BLaER1 (cell line): ENCODE data around the gene DYNC2I2.

ENCODE experiments used
- H3K27ac ChIP-seq: shearing (Covaris generic); formaldehyde crosslinking; 2 replicates; pipeline ENCODE4 v1.8.1; 2022
- H3K27me3 ChIP-seq: shearing (Covaris generic); formaldehyde crosslinking; 2 replicates; pipeline ENCODE4 v1.8.1; 2022
- H3K36me3 ChIP-seq: shearing (Covaris generic); formaldehyde crosslinking; 2 replicates; pipeline ENCODE4 v1.8.1; 2022
- H3K4me1 ChIP-seq: shearing (Covaris generic); formaldehyde crosslinking; 2 replicates; pipeline ENCODE4 v1.8.1; 2022
- H3K4me2 ChIP-seq: shearing (Covaris generic); formaldehyde crosslinking; 2 replicates; pipeline ENCODE4 v1.8.1; 2022
- H3K4me3 ChIP-seq: shearing (Covaris generic); formaldehyde crosslinking; 2 replicates; pipeline ENCODE4 v1.8.1; 2022
- H3K9ac ChIP-seq: shearing (Covaris generic); formaldehyde crosslinking; 2 replicates; pipeline ENCODE4 v1.8.1; 2022
- H3K9me3 ChIP-seq: shearing (Covaris generic); formaldehyde crosslinking; 2 replicates; pipeline ENCODE4 v1.8.1; 2022
- H4K20me1 ChIP-seq: shearing (Covaris generic); formaldehyde crosslinking; 2 replicates; pipeline ENCODE4 v1.8.1; 2022
- Cebpa-rat ChIP-seq: shearing (Covaris generic); IDR thresholded peaks from 2 replicates; pipeline ENCODE4 v1.8.1; 2022

DYNC2I2 gene

DNA sequence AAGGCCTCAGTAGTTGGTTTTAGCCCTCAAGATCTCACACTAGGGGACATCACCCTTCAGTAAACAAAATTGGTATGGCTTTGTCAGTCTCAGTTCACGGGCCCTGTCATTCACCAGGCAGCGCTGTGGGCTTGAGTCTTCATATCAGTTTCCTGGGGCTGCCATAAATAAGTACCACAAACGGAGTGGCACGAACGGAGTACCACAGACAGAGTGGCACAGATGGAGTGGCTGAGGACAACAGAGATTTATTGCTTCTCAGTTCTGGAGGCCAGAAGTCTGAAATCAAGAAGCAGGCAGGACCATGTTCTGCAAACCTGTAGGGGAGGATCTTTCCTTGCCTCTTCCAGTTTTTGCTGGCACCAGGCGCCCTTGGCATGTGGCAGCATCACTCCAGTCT lies 37.5 kb downstream of the DYNC2I2 start:
- H3K36me3 ChIP-seq, result peaks cover 100% of the 10 kb centered on the region
- no peak overlapping the region for H3K9ac ChIP-seq
- no peak for TF ChIP-seq Cebpa-rat

DNA sequence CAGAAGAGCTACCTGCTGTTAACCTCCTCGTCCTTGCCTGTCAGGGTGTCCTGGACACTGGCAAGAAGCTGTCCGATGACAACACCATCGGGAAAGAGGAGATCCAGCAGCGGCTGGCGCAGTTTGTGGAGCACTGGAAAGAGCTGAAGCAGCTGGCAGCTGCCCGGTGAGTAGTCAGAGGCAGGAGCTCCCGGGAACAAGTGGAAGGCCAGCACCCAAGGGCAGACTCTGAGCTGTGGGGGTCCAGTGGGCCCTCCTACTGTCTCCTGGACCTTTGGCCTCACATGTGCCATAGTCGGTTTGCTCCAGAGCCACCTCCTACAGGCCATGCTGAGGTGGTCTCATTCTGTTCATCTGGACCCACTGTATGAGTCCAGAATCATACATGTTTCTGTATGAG lies 38.7 kb downstream of the DYNC2I2 start:
- Histone ChIP-seq H3K4me3 (no peak overlapping the region), H3K4me2 (no peak overlapping the region), H3K9me3 (no peaks in the 10 kb centered on the region), H3K36me3 (peaks cover 100% of the 10 kb centered on the region), H3K27ac (no peak overlapping the region), H3K4me1 (no peaks in the 10 kb centered on the region), H3K9ac (no peak overlapping the region), H4K20me1 (0 out of 2 replicates have a peak, but pooled peaks cover 5% of the 10 kb centered on the region), H3K27me3 (no peaks in the 10 kb centered on the region)
- TF ChIP-seq Cebpa-rat, result no peak

More for the DNA sequence above, 37.5 kb downstream of the DYNC2I2 start:
- Histone ChIP-seq H3K4me1 (no peaks in the 10 kb centered on the region), H3K4me3 (no peak overlapping the region), H3K9me3 (no peaks in the 10 kb centered on the region), H3K4me2 (no peak overlapping the region), H3K27me3 (no peaks in the 10 kb centered on the region), H4K20me1 (0 out of 2 replicates have a peak, but pooled peaks cover 5% of the 10 kb centered on the region), H3K27ac (no peak overlapping the region)

- H3K36me3 ChIP-seq, result peaks cover 100% of the 10 kb centered on the region
- no peak overlapping the region for H3K4me3 ChIP-seq
- no peak overlapping the region for H3K9ac ChIP-seq
- no peaks in the 10 kb centered on the region for H3K27me3 ChIP-seq
- no peak overlapping the region for H3K4me2 ChIP-seq
- H3K27ac ChIP-seq, result no peak overlapping the region
- H3K4me1 ChIP-seq, result no peaks in the 10 kb centered on the region
- H3K9me3 ChIP-seq, result no peaks in the 10 kb centered on the region
- 0 out of 2 replicates have a peak, but pooled peaks cover 5% of the 10 kb centered on the region for H4K20me1 ChIP-seq
- TF ChIP-seq Cebpa-rat, result no peak
Measured at GRCh38 chr9:128615571-128615970, 41.1 kb downstream of the DYNC2I2 start.

- no peak for TF ChIP-seq Cebpa-rat
- Histone ChIP-seq H3K4me3 (no peak overlapping the region), H4K20me1 (0 out of 2 replicates have a peak, but pooled peaks cover 5% of the 10 kb centered on the region), H3K9me3 (no peaks in the 10 kb centered on the region), H3K27ac (no peak overlapping the region), H3K4me1 (no peaks in the 10 kb centered on the region), H3K9ac (no peak overlapping the region), H3K36me3 (peaks cover 100% of the 10 kb centered on the region), H3K4me2 (no peak overlapping the region), H3K27me3 (no peaks in the 10 kb centered on the region)
Measured at GRCh38 chr9:128614728-128615127, 41.9 kb downstream of the DYNC2I2 start.

DNA sequence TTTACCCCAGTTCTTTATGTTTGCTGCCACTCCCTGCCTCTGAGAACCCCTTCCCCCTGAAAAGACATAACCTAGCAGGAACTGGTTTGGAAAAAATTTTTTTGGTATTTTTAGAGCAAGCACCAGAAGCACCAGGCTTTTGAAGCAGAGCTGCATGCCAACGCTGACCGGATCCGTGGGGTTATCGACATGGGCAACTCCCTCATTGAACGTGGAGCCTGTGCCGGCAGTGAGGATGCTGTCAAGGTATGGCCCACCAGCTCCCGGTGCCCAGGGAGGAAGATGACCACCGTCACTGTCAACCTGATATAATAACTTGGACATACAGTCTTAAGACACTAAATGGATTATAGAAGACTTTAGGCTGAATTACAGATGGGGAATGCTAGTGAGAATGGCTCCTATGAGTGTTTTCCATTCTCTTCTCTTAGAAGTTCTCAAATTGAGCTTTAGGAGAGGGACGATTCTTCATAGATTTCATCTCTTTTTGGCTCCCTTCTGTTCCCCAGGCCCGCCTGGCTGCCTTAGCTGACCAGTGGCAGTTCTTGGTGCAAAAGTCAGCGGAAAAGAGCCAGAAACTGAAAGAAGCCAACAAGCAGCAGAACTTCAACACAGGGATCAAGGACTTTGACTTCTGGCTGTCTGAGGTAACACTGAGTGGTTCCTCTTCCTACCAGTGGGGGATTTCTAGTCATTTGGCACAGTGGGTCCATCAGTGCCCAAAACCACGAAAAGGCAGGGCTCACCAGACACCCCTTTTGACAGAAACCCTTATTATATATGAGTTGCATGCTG lies 44.9 kb downstream of the DYNC2I2 start:
- Histone ChIP-seq H3K4me3 (no peak overlapping the region), H3K27me3 (no peaks in the 10 kb centered on the region), H3K9ac (no peak overlapping the region), H3K27ac (no peak overlapping the region), H3K9me3 (no peaks in the 10 kb centered on the region), H4K20me1 (no peaks in the 10 kb centered on the region), H3K4me2 (no peak overlapping the region), H3K36me3 (peaks cover 100% of the 10 kb centered on the region), H3K4me1 (no peaks in the 10 kb centered on the region)
- TF ChIP-seq Cebpa-rat, result no peak

DNA sequence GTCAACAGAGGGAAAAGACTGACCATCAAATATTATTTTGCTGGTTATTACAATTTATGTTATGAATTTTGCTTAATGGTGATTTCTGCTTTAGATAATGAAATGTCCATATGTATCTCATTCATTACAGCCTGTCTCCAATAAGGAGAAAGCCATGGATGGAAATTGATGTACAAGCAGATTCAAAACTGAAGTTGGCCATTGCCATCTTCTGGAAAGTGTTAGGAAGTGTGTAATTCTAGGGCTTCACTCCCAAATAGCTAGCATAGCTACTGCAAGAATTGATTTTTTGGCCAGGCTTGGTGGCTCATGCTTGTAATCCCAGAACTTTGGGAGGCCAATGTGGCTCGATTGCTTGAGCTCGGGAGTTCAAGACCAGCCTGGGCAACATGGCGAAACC lies 45.8 kb downstream of the DYNC2I2 start:
- Histone ChIP-seq H3K27me3 (no peaks in the 10 kb centered on the region), H3K4me1 (no peaks in the 10 kb centered on the region), H3K27ac (no peak overlapping the region), H3K4me2 (no peak overlapping the region), H3K9me3 (no peaks in the 10 kb centered on the region), H3K36me3 (peaks cover 100% of the 10 kb centered on the region), H3K9ac (no peak overlapping the region), H3K4me3 (no peak overlapping the region), H4K20me1 (no peaks in the 10 kb centered on the region)
- TF ChIP-seq Cebpa-rat, result no peak

DNA sequence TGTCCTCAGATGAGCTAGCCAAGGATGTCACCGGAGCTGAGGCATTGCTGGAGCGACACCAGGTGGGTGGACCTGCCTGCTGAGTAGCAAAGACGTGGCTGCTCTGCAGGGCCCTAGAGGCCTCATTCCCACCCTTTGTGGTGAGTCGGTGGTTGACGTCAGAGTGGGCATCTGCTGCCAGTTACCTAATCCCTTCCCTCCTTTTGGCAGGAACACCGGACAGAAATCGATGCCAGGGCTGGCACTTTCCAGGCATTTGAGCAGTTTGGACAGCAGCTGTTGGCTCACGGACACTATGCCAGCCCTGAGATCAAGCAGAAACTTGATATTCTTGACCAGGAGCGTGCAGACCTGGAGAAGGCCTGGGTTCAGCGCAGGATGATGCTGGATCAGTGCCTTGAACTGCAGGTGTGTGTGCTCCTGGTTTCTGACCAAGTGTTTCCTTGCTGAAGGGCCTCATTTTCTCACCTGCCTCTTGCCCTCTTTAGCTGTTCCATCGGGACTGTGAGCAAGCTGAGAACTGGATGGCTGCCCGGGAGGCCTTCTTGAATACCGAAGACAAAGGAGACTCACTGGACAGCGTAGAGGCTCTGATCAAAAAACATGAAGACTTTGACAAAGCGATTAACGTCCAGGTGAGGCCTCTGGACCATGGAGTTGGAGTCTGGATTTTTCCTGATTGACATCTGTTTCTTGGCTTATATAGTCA lies 48.9 kb downstream of the DYNC2I2 start:
- Histone ChIP-seq H3K27ac (no peak overlapping the region), H3K36me3 (peaks cover 100% of the 10 kb centered on the region), H3K27me3 (no peaks in the 10 kb centered on the region), H4K20me1 (no peaks in the 10 kb centered on the region), H3K9me3 (no peaks in the 10 kb centered on the region), H3K4me1 (no peaks in the 10 kb centered on the region), H3K9ac (no peak overlapping the region), H3K4me3 (no peak overlapping the region), H3K4me2 (no peak overlapping the region)
- no peak for TF ChIP-seq Cebpa-rat

- TF ChIP-seq Cebpa-rat, result no peak
- Histone ChIP-seq H3K4me1 (no peaks in the 10 kb centered on the region), H4K20me1 (no peaks in the 10 kb centered on the region), H3K27me3 (no peaks in the 10 kb centered on the region), H3K9ac (no peak overlapping the region), H3K27ac (no peak overlapping the region), H3K4me2 (no peak overlapping the region), H3K9me3 (no peaks in the 10 kb centered on the region), H3K4me3 (no peak overlapping the region), H3K36me3 (peaks cover 100% of the 10 kb centered on the region)
Measured at GRCh38 chr9:128603697-128604096, 53.0 kb downstream of the DYNC2I2 start.

- H3K4me3 ChIP-seq, result no peak overlapping the region
- peaks cover 100% of the 10 kb centered on the region for H3K36me3 ChIP-seq
- H3K9me3 ChIP-seq, result no peaks in the 10 kb centered on the region
- H3K4me2 ChIP-seq, result no peak overlapping the region
- no peaks in the 10 kb centered on the region for H3K27me3 ChIP-seq
- no peak for TF ChIP-seq Cebpa-rat
- H3K9ac ChIP-seq, result no peak overlapping the region
- no peaks in the 10 kb centered on the region for H4K20me1 ChIP-seq
- H3K4me1 ChIP-seq, result no peaks in the 10 kb centered on the region
- no peak overlapping the region for H3K27ac ChIP-seq
Measured at GRCh38 chr9:128600099-128600498, 56.5 kb downstream of the DYNC2I2 start.

DNA sequence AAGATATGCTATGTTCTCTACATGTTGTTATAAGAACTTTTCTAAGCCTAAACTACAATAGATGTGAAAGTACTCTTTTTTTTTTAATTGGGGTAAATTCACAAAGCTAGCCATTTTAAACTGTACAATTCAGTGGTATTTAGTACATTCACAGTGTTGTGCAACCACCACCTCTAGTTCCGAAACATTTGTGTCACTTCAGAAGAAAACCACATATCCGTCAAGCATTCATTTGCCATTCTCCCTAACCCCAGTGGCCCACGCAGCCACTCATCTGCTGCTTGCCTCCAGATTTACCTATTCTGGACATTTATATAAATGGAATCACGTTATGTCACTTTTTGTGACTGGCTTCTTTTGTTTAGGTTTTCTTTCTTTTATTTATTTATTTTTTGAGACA lies 61.2 kb downstream of the DYNC2I2 start:
- no peak for TF ChIP-seq Cebpa-rat
- Histone ChIP-seq H3K9ac (no peak overlapping the region), H3K27ac (no peak overlapping the region), H3K4me2 (no peak overlapping the region), H3K27me3 (no peaks in the 10 kb centered on the region), H3K4me1 (no peaks in the 10 kb centered on the region), H3K4me3 (no peak overlapping the region), H3K36me3 (peaks cover 100% of the 10 kb centered on the region), H4K20me1 (0 out of 2 replicates have a peak, but pooled peaks cover 8% of the 10 kb centered on the region), H3K9me3 (no peaks in the 10 kb centered on the region)
